ENCODE data around the gene EPG5.

DNA sequence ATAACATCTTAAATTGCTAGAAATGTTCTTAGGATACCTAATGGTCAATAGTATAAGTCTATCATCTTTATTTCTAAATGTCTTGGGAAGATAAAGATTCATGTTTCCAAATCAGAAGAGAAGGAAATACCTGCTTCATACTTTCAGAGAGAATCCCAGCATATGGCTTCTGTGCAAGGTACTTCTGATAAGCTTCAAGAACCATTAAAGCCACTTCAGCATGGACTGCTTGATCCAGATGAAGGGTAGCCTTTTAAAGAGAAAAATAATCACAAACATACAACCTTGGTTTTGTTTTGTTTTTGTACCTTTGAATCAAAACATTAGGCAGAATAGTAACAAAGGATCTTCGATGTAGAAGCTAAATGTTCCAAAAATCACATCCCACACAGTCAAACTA, 44.0 kb downstream of the EPG5 start:
- TF ChIP-seq, protein P1, sequence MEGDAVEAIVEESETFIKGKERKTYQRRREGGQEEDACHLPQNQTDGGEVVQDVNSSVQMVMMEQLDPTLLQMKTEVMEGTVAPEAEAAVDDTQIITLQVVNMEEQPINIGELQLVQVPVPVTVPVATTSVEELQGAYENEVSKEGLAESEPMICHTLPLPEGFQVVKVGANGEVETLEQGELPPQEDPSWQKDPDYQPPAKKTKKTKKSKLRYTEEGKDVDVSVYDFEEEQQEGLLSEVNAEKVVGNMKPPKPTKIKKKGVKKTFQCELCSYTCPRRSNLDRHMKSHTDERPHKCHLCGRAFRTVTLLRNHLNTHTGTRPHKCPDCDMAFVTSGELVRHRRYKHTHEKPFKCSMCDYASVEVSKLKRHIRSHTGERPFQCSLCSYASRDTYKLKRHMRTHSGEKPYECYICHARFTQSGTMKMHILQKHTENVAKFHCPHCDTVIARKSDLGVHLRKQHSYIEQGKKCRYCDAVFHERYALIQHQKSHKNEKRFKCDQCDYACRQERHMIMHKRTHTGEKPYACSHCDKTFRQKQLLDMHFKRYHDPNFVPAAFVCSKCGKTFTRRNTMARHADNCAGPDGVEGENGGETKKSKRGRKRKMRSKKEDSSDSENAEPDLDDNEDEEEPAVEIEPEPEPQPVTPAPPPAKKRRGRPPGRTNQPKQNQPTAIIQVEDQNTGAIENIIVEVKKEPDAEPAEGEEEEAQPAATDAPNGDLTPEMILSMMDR (IDR thresholded peaks at IDR 0.05) = no peak
- no peak for TF ChIP-seq POLR2A (IDR thresholded peaks at IDR 0.05)
